ENCODE data around the gene LSP1. TPM values are rescaled to one million over a fixed set of nuclear protein-coding genes. Genes with fewer than 3 reads are reported as not detected.

Gene LSP1
- total and polyA plus RNA-seq, 2 of the 4 experiments (the other 2 are of a cell fraction), result not detected

- no peak overlapping the region for H4K8ac ChIP-seq (ENCODE audit: low read depth in 2 of 2, low read length in 2 of 2)
- H3K56ac ChIP-seq (ENCODE audit: extremely low read depth, insufficient read depth, low read length), result no peak overlapping the region
- WGBS, 2 experiments (ENCODE audit: extremely low coverage in 2 of 2, insufficient read length in 1 of 2), result 52% methylated on average over 4 of the region's 14 CpGs; no CpG with 5 or more reads in 1 of the 2 experiments
- H3K4ac ChIP-seq (ENCODE audit: low read depth, low read length), result no peak overlapping the region
- no peak overlapping the region for H3K4me3 ChIP-seq (ENCODE audit: insufficient read depth, low read depth, low read length)
- H3K23ac ChIP-seq (ENCODE audit: low read depth, low read length), result no peak overlapping the region
- ChIA-PET CTCF (no interaction called here), POLR2A (ENCODE audit: unreplicated experiment) (no interaction called here)
- BruUV-seq (replicated peaks), result no TSS peak
- DNase-seq (no peak), ATAC-seq (ENCODE audit: low read depth) (no peak)
- no peaks in the 10 kb centered on the region for H3K9me1 ChIP-seq (ENCODE audit: insufficient read depth, low read length)
- H4K91ac ChIP-seq (ENCODE audit: insufficient read depth, low read depth, low read length), result no peak overlapping the region
- H4K5ac ChIP-seq (ENCODE audit: low read depth, low read length), result no peak overlapping the region
- H2BK5ac ChIP-seq (ENCODE audit: low read depth, low read length, poor library complexity, severe bottlenecking), result no peak overlapping the region
- H3K36me3 ChIP-seq (ENCODE audit: control insufficient read depth, insufficient read depth, low read length), result no peaks in the 10 kb centered on the region
- H2AK5ac ChIP-seq (ENCODE audit: low read depth, low read length), result no peak overlapping the region
- intact Hi-C loops (cut with micrococcal nuclease) (no loop called here), in situ Hi-C loops (cut with MboI; ENCODE audit: low sequenced_read_pairs) (no loop called here), dilution Hi-C loops (cut with HindIII; ENCODE audit: low sequenced_read_pairs, unreplicated experiment) (no loop called here)
- TF ChIP-seq, protein P1, sequence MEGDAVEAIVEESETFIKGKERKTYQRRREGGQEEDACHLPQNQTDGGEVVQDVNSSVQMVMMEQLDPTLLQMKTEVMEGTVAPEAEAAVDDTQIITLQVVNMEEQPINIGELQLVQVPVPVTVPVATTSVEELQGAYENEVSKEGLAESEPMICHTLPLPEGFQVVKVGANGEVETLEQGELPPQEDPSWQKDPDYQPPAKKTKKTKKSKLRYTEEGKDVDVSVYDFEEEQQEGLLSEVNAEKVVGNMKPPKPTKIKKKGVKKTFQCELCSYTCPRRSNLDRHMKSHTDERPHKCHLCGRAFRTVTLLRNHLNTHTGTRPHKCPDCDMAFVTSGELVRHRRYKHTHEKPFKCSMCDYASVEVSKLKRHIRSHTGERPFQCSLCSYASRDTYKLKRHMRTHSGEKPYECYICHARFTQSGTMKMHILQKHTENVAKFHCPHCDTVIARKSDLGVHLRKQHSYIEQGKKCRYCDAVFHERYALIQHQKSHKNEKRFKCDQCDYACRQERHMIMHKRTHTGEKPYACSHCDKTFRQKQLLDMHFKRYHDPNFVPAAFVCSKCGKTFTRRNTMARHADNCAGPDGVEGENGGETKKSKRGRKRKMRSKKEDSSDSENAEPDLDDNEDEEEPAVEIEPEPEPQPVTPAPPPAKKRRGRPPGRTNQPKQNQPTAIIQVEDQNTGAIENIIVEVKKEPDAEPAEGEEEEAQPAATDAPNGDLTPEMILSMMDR (conservative IDR thresholded peaks at IDR 0.05; ENCODE audit: low read depth, low read length), result no peak
- TF ChIP-seq SMC3 (IDR thresholded peaks at IDR 0.05; ENCODE audit: low read depth, low read length) (no peak), CEBPB (IDR thresholded peaks at IDR 0.05; ENCODE audit: low read depth, low read length) (no peak), FOS (IDR thresholded peaks at IDR 0.05; ENCODE audit: low read depth, low read length) (no peak)
- H3K9ac ChIP-seq (ENCODE audit: low read depth, low read length), result no peak overlapping the region
- no peak overlapping the region for H2BK120ac ChIP-seq (ENCODE audit: low read depth, low read length)
- no peaks in the 10 kb centered on the region for H3K9me3 ChIP-seq (ENCODE audit: control insufficient read depth, insufficient read depth, low read length)
- no peak overlapping the region for H2BK20ac ChIP-seq (ENCODE audit: low read depth, low read length)
- no peaks in the 10 kb centered on the region for H3K79me1 ChIP-seq (ENCODE audit: low read depth in 1 of 2, low read length in 2 of 2)
- no peak overlapping the region for H2AFZ ChIP-seq (replicated peaks; ENCODE audit: low read length, poor library complexity)
- no peak overlapping the region for H3K18ac ChIP-seq (ENCODE audit: low read depth, low read length)
- peaks cover 10% of the 10 kb centered on the region for H3K27me3 ChIP-seq (ENCODE audit: control insufficient read depth, insufficient read depth, low read length)
- H2BK15ac ChIP-seq (ENCODE audit: low read depth, low read length), result no peak overlapping the region
- H3K27ac ChIP-seq (ENCODE audit: insufficient read depth, low read length), result no peak overlapping the region
- H4K20me1 ChIP-seq (ENCODE audit: insufficient read depth, low read length), result no peaks in the 10 kb centered on the region
- no peaks in the 10 kb centered on the region for H3K4me1 ChIP-seq (ENCODE audit: control insufficient read depth, insufficient read depth, low read length)
- no peak overlapping the region for H3K4me2 ChIP-seq (ENCODE audit: low read depth, low read length)
- H3K14ac ChIP-seq (replicated peaks; ENCODE audit: low read depth, low read length), result no peak overlapping the region
- no peak overlapping the region for H2AK9ac ChIP-seq (replicated peaks; ENCODE audit: low read depth, low read length, poor library complexity)
These were observed 69.7 kb downstream of the LSP1 start for GRCh38 chr11:1922481-1923081.
